ENCODE data around the gene FTCD. TPM values are rescaled to one million over a fixed set of nuclear protein-coding genes. Genes with fewer than 3 reads are reported as not detected.
"Not testable (repeated sequence)": the region's sequence is repeated elsewhere in the genome, so short reads cannot be mapped to it uniquely, and the experiment has no call there.

Gene FTCD
- polyA plus RNA-seq, 1 experiment = 0.06 TPM

DNA sequence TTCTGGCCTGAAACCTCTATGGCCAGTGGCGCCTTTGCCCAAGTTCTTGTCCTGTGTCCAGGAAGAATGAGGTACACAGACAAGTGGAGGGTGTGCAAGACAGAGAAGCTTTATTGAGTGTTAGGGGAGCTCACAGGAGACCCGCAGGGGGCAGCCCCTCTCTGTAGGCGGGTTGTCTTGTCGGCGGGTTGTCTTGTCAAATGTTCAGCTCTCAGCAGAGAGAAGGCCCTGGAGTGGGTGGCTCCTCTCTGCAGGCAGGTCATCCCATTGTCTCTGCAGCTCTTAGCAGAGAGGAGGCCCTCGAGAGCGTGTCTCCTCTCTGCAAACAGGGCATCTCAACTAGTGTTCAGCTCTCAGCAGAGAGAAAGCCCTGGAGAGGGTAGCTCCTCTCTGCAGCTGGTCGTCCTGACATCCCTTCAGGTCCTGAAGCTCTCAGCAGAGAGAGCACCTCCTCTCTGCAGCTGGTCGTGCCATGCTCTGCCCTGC is 46.5 kb downstream of the FTCD start:
- TF ChIP-seq, protein P1, sequence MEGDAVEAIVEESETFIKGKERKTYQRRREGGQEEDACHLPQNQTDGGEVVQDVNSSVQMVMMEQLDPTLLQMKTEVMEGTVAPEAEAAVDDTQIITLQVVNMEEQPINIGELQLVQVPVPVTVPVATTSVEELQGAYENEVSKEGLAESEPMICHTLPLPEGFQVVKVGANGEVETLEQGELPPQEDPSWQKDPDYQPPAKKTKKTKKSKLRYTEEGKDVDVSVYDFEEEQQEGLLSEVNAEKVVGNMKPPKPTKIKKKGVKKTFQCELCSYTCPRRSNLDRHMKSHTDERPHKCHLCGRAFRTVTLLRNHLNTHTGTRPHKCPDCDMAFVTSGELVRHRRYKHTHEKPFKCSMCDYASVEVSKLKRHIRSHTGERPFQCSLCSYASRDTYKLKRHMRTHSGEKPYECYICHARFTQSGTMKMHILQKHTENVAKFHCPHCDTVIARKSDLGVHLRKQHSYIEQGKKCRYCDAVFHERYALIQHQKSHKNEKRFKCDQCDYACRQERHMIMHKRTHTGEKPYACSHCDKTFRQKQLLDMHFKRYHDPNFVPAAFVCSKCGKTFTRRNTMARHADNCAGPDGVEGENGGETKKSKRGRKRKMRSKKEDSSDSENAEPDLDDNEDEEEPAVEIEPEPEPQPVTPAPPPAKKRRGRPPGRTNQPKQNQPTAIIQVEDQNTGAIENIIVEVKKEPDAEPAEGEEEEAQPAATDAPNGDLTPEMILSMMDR (IDR thresholded peaks at IDR 0.05; ENCODE audit: insufficient read depth, low read depth, low read length) = no peak
- ChIA-PET CTCF (interaction anchor here (0.6 to 1.9 kb wide), 4 partner anchors 35 to 138 kb away, joined by 3 to 9 read pairs (median 3); no protein-coding TSS in a partner anchor), POLR2A (no interaction called here)
- Histone ChIP-seq H3K27me3 (ENCODE audit: control insufficient read depth, insufficient read depth, low read length) (no peaks in the 10 kb centered on the region), H3K36me3 (ENCODE audit: control insufficient read depth, insufficient read depth, low read length) (peaks cover 33% of the 10 kb centered on the region), H3K4me3 (ENCODE audit: low read depth, low read length) (no peak overlapping the region)
- no peak for DNase-seq (ENCODE audit: low read depth)

DNA sequence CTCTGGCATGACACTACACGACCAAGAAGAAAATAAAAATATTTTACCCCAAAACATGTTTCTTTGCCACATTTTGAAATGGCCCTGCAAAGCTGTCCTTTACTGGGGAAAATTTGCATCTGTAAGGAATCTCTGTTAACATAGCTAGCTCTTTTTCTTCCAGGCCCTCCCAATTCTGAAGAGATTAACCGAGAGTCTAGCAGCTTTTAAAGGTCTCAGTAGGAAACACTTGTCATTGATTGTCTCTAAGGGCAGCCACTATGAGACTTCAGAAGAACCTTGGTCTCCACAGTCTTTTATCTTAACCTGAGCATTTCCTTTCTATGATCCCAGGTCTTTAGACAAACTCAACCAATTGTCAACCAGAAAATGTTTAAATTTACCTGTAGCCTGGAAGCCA is 48.0 kb downstream of the FTCD start:
- POLR2A ChIA-PET; H3K27me3 ChIP-seq (ENCODE audit: control insufficient read depth, insufficient read depth, low read length); DNase-seq (ENCODE audit: low read depth); H3K4me3 ChIP-seq (ENCODE audit: low read depth, low read length): not testable (repeated sequence)
- peaks cover 21% of the 10 kb centered on the region for H3K36me3 ChIP-seq (ENCODE audit: control insufficient read depth, insufficient read depth, low read length)
- CTCF ChIA-PET = interaction anchor here (1.2 kb wide), 1 partner anchor 134 kb away, joined by 3 read pairs; no protein-coding TSS in a partner anchor

DNA sequence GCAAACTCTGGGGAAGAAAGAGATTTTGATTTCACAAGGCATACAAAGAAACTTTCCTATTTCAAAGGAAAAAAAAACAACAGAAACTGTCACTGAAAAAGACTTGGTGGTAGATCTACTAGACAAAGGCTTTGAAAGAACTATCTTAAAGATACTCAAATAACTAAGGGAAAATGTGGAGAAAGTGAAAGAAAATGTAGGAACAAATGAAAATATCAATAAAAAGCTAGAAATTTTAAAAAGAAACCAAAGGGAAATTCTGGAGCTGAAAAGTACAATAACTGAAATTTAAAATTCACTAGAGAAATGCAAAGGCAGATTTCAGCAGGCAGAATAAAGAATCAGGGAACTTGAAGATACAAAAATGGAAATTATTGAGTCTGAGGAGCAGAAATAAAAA is 51.3 kb downstream of the FTCD start:
- TF ChIP-seq, protein P1 (IDR thresholded peaks at IDR 0.05; ENCODE audit: insufficient read depth, low read depth, low read length) = no peak
- no peak for DNase-seq (ENCODE audit: low read depth)
- Histone ChIP-seq H3K36me3 (ENCODE audit: control insufficient read depth, insufficient read depth, low read length) (peaks cover 2% of the 10 kb centered on the region; the same call in 1 of the 2 replicates), H3K27me3 (ENCODE audit: control insufficient read depth, insufficient read depth, low read length) (no peaks in the 10 kb centered on the region), H3K4me3 (ENCODE audit: low read depth, low read length) (no peak overlapping the region)
- ChIA-PET CTCF (interaction anchor here (0.6 to 0.7 kb wide), 2 partner anchors 14 to 24 kb away, joined by 3 read pairs; no protein-coding TSS in a partner anchor), POLR2A (no interaction called here)

DNA sequence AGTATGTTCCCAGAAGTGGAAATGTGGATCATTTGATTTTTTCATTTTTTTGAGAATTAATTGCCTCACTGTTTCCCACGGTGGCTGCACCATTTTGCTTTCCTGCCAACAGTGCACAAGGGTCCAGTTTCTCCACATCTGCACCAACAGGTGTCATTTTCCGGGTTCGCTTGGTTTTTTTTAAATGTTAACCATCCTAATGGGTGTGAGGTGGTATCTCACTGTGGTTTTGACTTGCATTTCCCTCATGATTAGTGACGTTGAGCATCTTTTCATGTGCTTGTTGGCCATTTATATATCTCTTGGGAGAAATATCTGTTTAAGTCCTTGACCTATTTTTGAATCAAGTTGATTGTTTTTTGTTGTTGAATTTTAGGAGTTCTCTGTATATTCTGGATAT is 54.5 kb downstream of the FTCD start:
- CTCF ChIA-PET = interaction anchor here (1.0 to 3.5 kb wide), 3 partner anchors 9 to 128 kb away, joined by 3 to 21 read pairs (median 3); no protein-coding TSS in a partner anchor
- TF ChIP-seq, protein P1 (IDR thresholded peaks at IDR 0.05; ENCODE audit: insufficient read depth, low read depth, low read length) = no peak
- Histone ChIP-seq H3K27me3 (ENCODE audit: control insufficient read depth, insufficient read depth, low read length) (no peaks in the 10 kb centered on the region), H3K36me3 (ENCODE audit: control insufficient read depth, insufficient read depth, low read length) (no peaks in the 10 kb centered on the region), H3K4me3 (ENCODE audit: low read depth, low read length) (peak overlapping the region; percentile 88)
- POLR2A ChIA-PET = no interaction called here
- DNase-seq (ENCODE audit: low read depth) = no peak

DNA sequence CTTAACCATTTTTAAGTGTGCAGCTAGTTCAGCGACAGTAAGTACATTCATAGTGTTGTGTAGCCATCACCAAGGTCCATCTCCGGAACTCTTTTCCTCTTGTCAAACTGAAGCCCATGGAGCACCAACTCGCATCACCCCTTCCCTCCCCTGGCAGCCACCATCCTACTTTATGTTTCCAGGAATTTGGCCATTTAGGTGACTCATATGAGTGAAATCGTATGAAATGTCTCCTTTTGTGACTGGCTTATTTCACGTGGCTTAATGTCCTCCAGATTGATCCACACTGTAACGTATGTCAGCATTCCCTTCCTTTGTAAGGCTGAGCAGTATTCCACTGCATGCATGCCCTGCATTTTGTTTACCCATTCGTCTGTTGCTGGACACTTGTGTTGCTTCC is 55.0 kb downstream of the FTCD start:
- H3K4me3 ChIP-seq (ENCODE audit: low read depth, low read length) = peak overlapping the region; percentile 88

More for the DNA sequence above, 55.0 kb downstream of the FTCD start:
- no peak for DNase-seq (ENCODE audit: low read depth)
- TF ChIP-seq, protein P1 (IDR thresholded peaks at IDR 0.05; ENCODE audit: insufficient read depth, low read depth, low read length) = no peak
- CTCF ChIA-PET = interaction anchor here (1.0 to 3.5 kb wide), 4 partner anchors 10 to 128 kb away, joined by 3 to 21 read pairs (median 3); no protein-coding TSS in a partner anchor
- POLR2A ChIA-PET = no interaction called here
- Histone ChIP-seq H3K36me3 (ENCODE audit: control insufficient read depth, insufficient read depth, low read length) (no peaks in the 10 kb centered on the region), H3K27me3 (ENCODE audit: control insufficient read depth, insufficient read depth, low read length) (no peaks in the 10 kb centered on the region)

Data from BJ (cell line).